GM19395 (cell line): ENCODE measurements around the gene KLHL25.

Experiments
- ATAC-seq: cut with Tn5 transposase; IDR thresholded peaks from one replicate; pipeline ENCODE4 v1.9.1; 2021; ENCODE audit warnings: mild to moderate bottlenecking, moderate library complexity; ENCODE audit not compliant: unreplicated experiment

Gene KLHL25

GRCh38 chr15:85749261-85750151, 45.2 kb downstream of the KLHL25 start:
- ATAC-seq: no peak

DNA sequence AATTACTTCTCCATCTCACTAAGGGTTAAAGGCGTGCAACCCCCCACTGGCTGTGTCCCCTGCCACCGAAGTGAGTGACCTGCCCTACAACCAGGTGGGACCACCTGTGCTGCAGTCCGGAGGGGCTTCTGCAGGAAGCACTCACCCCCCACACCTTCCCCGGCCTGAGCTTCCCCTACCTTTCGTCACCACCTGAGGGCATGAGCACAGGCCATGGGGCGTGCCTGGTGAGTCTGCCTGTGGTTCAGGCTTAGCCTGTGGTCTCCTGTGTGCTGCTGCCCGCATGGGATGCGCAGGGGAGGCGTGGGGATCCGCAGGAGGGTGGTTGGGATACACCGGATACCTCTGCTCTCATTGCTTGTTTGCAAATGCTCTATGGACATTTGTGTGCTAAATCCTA, 46.0 kb downstream of the KLHL25 start:
- no peak for ATAC-seq

DNA sequence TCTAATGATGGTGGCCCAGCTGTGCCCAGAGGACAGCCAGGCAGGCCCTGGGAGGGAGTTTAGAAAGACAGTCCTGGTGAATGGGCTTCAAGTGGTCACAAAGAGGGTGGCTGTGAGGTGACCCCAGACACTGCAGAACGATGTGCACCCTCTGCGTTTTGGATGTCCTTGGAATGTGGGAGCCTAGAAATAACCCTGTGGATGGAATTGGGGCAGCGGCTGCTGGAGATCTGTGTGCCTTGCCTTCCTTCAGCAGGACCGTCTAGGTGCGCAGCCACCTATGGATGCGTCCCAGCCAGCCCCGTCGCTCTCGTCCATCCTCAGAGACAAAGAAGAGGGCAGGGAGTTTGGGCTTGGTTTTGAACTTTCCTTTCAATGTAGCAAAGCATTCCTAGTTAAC, 46.5 kb downstream of the KLHL25 start:
- ATAC-seq: no peak

DNA sequence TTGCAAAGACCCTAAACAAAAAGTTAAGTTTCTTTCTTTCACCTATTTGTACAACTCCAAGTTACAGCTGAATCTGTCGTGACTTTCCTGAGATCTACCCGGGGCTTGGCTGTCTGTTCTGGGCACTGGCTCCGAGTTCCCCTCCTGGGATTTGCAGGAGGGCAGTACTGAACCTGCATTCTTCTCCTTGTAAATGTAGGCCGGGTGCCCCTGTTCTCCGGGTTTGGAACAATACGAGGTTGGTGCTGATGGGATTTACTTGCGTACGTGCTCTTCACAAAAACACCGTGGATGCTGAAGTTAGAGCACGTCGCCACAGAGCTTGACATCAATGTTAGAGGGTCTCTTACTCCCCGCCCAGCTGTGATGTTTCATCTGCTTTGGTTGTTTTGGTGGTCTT, 48.1 kb downstream of the KLHL25 start:
- ATAC-seq: no peak

DNA sequence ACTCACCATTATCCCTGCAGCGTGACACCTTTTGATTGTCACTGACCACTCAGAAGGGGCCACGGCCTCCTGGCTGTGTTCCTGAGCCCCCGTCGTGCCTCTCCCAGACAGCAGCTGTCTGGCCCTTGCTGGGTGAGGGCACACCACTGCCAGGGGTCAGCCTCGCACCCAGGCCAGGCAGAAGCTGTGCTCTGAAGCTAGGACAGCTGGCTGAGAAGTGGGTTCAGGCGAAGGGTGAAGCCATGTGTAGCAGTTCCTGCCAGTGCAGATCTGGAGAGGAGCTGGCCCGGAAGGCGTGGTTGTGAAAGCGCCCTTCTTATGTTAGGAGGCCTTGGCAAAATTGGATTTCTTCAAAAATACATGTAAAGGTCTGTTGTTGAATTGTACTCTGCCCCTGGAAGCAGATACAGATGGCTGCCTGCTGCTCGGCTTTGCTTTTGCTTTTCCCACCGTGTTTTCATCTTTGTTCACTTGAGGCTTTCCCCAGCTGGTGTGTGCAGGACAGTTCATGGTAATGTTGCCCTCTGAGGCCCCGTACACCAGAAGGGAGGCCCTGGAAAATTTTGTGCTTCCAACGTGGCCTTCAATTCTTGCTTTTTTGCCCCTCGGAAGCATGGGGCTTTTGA, 49.1 kb downstream of the KLHL25 start:
- no peak for ATAC-seq

DNA sequence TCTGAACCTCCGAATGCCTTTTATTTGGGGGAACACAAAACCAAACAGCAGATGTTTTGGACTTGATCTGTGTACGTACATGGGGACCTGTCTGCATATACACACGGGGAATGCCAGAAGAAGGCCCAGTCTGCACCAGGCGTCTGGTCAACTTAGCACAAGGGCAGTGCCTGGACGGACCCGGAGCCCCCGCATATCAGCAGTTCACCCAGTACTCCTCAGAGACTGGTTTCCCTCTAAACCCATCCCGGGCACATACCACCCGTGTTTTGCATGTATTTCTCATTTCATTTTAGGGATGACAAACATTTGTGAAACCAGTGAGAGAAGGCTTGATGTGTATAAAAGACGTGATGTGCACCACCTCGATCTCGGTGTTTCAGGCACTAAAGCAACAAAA, 49.7 kb downstream of the KLHL25 start:
- ATAC-seq: no peak

DNA sequence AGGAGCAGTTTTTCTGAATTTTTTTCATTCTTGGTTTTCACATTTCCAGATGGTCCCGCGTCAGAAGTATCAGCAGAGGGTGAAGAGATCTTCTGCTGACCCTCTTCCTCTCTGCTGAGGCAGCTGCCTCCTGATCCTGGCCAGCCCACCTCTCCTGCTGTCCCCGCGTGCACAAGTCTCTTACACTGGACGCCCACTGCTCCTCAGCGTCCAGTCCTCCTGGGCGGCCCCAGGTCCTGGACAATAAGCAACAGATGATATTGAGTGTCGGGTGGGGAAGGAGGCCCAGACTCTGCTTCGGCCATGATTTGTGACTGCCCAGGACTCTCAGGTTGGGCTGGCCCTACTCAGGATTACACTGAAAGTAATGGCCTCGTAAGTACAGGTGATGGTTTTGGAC, 50.1 kb downstream of the KLHL25 start:
- ATAC-seq: no peak

DNA sequence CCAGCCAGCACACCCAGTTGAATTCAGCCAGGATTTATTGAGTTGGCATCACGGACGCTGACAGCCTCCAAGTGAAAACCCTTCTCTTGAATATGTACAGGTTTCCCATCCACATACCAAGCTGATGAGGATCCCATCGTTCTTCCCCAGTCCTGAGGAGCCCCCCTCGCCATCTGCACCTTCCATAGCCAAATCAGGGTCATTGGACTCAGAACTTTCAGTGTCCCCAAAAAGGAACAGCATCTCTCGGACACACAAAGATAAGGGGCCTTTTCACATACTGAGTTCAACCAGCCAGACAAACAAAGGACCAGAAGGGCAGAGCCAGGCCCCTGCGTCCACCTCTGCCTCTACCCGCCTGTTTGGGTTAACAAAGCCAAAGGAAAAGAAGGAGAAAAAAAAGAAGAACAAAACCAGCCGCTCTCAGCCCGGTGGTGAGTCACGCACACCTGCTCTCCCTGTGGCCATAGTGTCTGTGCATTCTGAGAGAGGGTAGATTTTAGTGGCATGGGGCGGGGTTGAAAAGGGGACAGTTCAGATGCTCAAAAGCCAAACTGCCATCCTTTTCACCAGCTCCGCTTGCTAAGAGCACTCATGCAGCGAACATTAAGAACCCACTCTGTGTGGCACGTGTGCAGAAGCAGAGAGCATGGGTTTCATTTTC, 51.2 kb downstream of the KLHL25 start:
- no peak for ATAC-seq

- ATAC-seq: no peak
Measured at GRCh38 chr15:85742186-85742821, 52.4 kb downstream of the KLHL25 start.

DNA sequence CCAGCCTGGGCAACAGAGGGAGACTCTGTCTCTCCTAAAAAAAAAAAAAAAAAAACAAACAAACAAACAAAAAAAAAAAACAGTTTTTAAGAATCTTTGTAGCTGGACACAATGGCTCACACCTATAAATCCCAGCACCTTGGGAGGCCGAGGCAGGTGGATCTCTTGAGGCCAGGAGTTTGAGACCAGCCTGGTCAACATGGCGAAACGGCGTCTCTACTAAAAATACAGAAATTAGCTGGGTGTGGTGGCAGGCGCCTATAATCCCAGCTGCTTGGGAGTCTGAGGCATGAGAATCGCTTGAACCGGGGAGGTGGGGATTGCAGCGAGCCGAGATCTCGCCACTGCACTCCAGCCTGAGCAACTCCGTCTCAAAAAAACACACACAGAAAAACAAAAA, 53.1 kb downstream of the KLHL25 start:
- no peak for ATAC-seq

DNA sequence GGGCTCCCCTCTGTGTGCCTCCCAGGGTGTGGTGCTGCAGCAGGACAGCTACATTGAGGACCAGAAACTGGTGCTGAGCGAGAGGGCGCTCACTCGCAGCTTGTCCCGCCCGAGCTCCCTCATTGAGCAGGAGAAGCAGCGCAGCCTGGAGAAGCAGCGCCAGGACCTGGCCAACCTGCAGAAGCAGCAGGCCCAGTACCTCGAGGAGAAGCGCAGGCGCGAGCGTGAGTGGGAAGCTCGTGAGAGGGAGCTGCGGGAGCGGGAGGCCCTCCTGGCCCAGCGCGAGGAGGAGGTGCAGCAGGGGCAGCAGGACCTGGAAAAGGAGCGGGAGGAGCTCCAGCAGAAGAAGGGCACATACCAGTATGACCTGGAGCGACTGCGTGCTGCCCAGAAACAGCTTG, 53.7 kb downstream of the KLHL25 start:
- ATAC-seq: no peak

GRCh38 chr15:85737061-85737460, 57.7 kb downstream of the KLHL25 start:
- ATAC-seq: no peak

- no peak for ATAC-seq
Measured at GRCh38 chr15:85733416-85733815, 61.3 kb downstream of the KLHL25 start.

GRCh38 chr15:85730001-85730820, 64.5 kb downstream of the KLHL25 start:
- peak; percentile 78 for ATAC-seq

DNA sequence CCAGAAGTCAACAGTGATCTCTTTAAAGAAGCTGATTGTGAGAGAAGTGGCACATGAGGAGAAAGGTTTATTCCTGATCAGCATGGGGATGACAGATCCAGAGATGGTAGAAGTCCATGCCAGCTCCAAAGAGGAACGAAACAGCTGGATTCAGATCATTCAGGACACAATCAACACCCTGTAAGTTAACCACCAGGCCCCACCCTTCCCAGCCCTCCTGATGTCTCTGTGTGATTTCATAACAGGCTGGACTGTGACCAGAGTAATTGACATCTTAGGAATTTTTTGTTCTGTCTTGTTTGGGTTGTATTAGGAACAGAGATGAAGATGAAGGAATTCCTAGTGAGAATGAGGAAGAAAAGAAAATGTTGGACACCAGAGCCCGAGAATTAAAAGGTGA, 67.7 kb downstream of the KLHL25 start:
- ATAC-seq: no peak

- ATAC-seq: no peak
Measured at GRCh38 chr15:85726454-85726853, 68.3 kb downstream of the KLHL25 start.

GRCh38 chr15:85725564-85725963, 69.2 kb downstream of the KLHL25 start:
- no peak for ATAC-seq

GRCh38 chr15:85725019-85725418, 69.7 kb downstream of the KLHL25 start:
- ATAC-seq: no peak

DNA sequence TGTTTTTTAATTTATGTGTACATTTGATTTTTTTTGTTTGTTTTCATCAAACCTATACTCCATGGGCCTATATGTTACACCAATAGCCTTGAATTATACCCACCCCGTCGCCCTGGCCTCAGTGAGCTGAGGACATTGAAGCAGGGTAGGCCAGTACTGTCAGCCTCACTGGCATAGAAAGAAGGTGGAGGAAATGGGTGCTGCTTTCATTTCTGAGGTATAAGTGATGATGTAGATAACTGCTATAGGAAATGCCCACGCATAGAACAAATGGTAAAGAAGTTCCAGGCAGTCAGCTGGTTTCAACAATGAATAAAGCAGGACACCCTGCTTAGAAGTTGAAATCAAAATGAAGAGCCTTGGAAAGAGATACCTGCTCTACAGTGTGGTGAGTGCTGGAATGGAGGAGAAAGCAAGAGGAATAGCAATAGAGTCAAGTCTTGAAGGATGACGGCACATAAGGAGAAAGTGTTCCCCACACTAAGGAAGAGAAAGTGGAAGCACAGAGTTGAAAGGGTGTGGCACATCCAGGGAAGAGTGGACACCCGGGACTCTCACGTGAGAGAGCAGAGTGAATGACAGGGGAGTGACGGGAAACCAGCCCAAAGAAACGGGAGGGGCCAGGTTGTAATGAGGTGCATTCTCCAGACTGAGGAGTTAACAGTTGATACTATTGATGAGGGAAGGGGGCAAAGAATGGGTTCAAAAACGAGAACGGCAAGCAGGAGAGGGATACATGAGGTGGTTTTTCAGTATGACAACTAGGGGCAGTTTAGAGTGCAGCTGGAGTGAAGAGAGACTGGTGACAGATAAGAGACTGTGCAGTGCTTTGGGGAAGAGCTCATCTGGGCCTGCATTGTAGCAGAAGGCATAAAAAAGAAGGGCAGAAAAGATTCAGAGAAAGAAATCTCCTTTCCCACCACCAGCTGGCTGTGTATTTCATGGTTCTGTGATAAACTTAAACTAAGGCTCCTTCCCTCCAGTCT, 70.5 kb downstream of the KLHL25 start:
- ATAC-seq: no peak
